Suprapubic skin (tissue), 4 donors: ENCODE measurements around the gene GRM7. TPM values are rescaled to one million over a fixed set of nuclear protein-coding genes. Genes with fewer than 3 reads are reported as not detected.

Experiments
- DNase-seq, 2 donors: peaks; one replicate each; pipeline ENCODE4 v3.0.0-alpha.2; 2019; ENCODE audit warnings: low spot score in 2 of 2
- H3K27ac ChIP-seq: fragments of 200-600 bp; sonication (generic); one replicate; pipeline ENCODE4 v1.5.1; 2019
- H3K27me3 ChIP-seq: fragments of 200-600 bp; sonication (generic); one replicate; pipeline ENCODE4 v1.5.1; 2019
- H3K36me3 ChIP-seq: fragments of 200-600 bp; sonication (generic); one replicate; pipeline ENCODE4 v1.5.1; 2019
- H3K4me1 ChIP-seq: fragments of 200-600 bp; sonication (generic); one replicate; pipeline ENCODE4 v1.5.1; 2019
- H3K4me3 ChIP-seq: fragments of 200-600 bp; sonication (generic); one replicate; pipeline ENCODE4 v1.5.1; 2019; ENCODE audit warnings: mild to moderate bottlenecking
- H3K9me3 ChIP-seq: fragments of 200-600 bp; sonication (generic); one replicate; pipeline ENCODE4 v1.5.1; 2019
- EP300 ChIP-seq: sonication (generic); formaldehyde crosslinking; IDR thresholded peaks from one replicate; pipeline ENCODE4 v1.6.1; 2017; ENCODE audit warnings: antibody characterized with exemption
- POLR2A ChIP-seq, 2 donors: fragments of 450-650 bp; IDR thresholded peaks; one replicate each; pipeline ENCODE4 v1.6.1; 2017; ENCODE audit warnings: antibody characterized with exemption in 2 of 2, mild to moderate bottlenecking in 2 of 2, moderate library complexity in 2 of 2
- POLR2AphosphoS5 ChIP-seq, 3 donors: sonication (generic); formaldehyde crosslinking; IDR thresholded peaks; one replicate each; pipeline ENCODE4 v1.6.1; 2017; ENCODE audit warnings: antibody characterized with exemption in 3 of 3
- WGBS: methylation state at CpG from one replicate; pipeline ENCODE4 v1.1.5; 2018; 5-methylcytosine and 5-hydroxymethylcytosine counted together
- total RNA-seq, 4 donors: library from RNA; depleted of rRNA; stranded (reverse); fragments of >200 nt; gene quantifications; one replicate each; pipeline ENCODE4 v1.1.0, GENCODE V29; 2016
- TF ChIP-seq, protein P1 (sequence below), 2 donors: fragments of 200-600 bp in 1 of 2; fragments of 450-650 bp in 1 of 2; sonication (generic) in 1 of 2; IDR thresholded peaks; one replicate each; pipeline ENCODE4 v1.5.1; 2016 to 2019; ENCODE audit warnings: antibody characterized with exemption in 2 of 2, mild to moderate bottlenecking in 1 of 2, moderate library complexity in 1 of 2

GRM7 gene
- total RNA-seq, 4 donors from 2014 or later: 0.21 to 0.48 TPM; not detected in 2

DNA sequence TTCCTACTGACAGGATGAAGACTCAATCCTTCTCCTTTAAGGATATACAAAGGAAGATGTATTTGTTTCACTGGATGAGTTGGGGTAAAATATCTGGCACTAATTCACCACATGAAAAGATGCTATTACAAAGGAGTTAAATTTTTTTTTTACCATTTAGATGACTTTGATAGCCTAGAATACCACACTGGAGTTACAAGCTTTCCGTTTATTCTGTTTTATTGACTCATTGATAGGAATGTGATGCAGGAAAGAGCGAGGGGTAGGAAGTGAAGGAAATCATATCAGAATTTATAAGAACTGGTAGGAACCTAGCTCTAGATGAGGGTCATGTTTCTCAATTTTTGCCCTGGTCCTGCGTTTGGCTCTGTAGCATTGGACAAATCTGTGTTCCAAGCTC lies 427.2 kb downstream of the GRM7 start:
- Histone ChIP-seq H3K27ac (no peak overlapping the region), H3K27me3 (no peaks in the 10 kb centered on the region), H3K9me3 (no peaks in the 10 kb centered on the region), H3K4me1 (no peaks in the 10 kb centered on the region), H3K36me3 (no peaks in the 10 kb centered on the region), H3K4me3 (no peak overlapping the region)
- no peak for DNase-seq
- TF ChIP-seq POLR2A (IDR thresholded peaks at IDR 0.05) (no peak), EP300 (no peak), POLR2AphosphoS5 (IDR thresholded peaks at IDR 0.05) (no peak)
- TF ChIP-seq, protein P1, sequence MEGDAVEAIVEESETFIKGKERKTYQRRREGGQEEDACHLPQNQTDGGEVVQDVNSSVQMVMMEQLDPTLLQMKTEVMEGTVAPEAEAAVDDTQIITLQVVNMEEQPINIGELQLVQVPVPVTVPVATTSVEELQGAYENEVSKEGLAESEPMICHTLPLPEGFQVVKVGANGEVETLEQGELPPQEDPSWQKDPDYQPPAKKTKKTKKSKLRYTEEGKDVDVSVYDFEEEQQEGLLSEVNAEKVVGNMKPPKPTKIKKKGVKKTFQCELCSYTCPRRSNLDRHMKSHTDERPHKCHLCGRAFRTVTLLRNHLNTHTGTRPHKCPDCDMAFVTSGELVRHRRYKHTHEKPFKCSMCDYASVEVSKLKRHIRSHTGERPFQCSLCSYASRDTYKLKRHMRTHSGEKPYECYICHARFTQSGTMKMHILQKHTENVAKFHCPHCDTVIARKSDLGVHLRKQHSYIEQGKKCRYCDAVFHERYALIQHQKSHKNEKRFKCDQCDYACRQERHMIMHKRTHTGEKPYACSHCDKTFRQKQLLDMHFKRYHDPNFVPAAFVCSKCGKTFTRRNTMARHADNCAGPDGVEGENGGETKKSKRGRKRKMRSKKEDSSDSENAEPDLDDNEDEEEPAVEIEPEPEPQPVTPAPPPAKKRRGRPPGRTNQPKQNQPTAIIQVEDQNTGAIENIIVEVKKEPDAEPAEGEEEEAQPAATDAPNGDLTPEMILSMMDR (IDR thresholded peaks at IDR 0.05): no peak
- 74% methylated on average over 3 of the region's 3 CpGs for WGBS

DNA sequence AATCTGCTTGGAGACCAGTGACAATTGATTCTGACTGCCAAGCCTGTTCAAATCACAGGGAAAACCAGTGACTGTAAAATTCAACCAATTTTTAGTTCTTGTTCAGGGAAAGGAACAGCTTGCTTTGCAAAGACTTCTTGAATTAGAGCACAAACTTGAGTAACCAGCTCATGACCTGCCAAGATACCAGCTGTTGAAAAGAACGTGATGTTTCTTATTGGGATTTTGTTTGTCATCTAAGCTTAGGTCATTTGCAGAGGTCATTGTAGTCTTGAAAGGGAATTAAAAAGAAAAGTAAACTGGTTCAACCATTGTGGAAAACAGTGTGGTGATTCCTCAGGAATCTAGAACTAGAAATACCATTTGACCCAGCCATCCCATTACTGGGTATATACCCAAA lies 428.2 kb downstream of the GRM7 start:
- no peak for DNase-seq
- TF ChIP-seq POLR2A (IDR thresholded peaks at IDR 0.05): no peak
- TF ChIP-seq POLR2AphosphoS5 (IDR thresholded peaks at IDR 0.05): no peak
- TF ChIP-seq, protein P1 (IDR thresholded peaks at IDR 0.05): no peak
- TF ChIP-seq EP300: no peak
- Histone ChIP-seq H3K27ac (no peak overlapping the region), H3K4me1 (no peaks in the 10 kb centered on the region), H3K4me3 (no peak overlapping the region), H3K36me3 (no peaks in the 10 kb centered on the region), H3K27me3 (no peaks in the 10 kb centered on the region), H3K9me3 (no peaks in the 10 kb centered on the region)
- 50% methylated on average over 1 of the region's 1 CpG for WGBS

DNA sequence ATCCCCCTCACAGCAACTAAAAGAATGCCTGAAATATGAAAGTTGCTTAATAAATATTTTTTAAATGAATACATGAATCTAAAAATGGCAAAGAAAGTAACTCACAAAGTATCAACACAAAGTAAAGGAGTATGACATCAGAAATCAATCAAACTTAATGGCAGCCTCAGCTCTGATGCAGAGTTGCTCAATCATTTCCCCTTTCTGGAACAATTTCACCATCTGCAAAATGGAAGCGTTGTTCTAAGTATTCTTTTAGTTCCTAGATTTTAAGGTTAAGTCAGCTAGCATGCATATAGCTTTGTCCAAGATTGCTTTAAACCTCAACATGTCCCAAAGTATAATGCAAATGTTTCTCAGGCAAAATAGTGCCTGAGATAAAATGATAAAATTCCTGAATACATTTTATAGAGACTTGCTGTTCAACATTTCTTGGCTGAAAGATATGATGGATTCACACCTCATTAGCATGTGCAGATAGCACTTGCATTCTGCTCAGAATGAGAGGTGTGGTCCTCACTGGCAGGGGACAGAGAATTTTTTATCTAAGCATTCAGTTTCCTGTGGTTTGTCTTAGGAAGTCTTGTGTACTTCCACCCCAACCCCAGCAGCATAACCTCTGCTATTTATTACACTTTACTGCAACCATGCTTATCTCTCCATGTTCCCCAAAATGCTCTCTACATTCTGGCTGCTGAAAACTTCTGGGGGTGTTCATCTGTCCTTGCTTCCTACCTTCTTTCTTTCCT lies 429.3 kb downstream of the GRM7 start:
- no peaks in the 10 kb centered on the region for H3K36me3 ChIP-seq
- no peak overlapping the region for H3K27ac ChIP-seq
- no peaks in the 10 kb centered on the region for H3K27me3 ChIP-seq
- TF ChIP-seq POLR2A (IDR thresholded peaks at IDR 0.05) (no peak), POLR2AphosphoS5 (IDR thresholded peaks at IDR 0.05) (no peak), EP300 (no peak)
- TF ChIP-seq, protein P1 (IDR thresholded peaks at IDR 0.05): no peak
- no peaks in the 10 kb centered on the region for H3K4me1 ChIP-seq
- H3K4me3 ChIP-seq: no peak overlapping the region
- 39% methylated on average over 1 of the region's 1 CpG for WGBS
- DNase-seq: no peak
- no peaks in the 10 kb centered on the region for H3K9me3 ChIP-seq

DNA sequence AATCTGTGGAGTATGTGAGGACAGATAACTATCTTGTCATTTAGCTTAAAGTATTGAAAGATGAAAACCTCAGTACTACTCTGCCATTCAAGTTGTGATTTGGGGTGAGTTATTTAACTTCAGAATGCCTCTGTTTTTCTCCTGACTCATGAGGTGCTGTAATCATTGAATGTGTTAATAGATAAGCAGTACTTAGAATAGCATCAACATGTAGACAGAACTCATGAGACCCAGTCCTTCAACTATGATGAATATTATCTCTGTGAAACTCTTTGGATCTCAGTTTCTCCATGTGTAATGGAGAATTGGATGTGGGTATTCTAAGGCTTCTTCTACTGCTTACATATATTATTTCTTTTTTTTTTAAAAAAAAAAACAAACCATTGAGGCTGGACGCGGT lies 431.4 kb downstream of the GRM7 start:
- Histone ChIP-seq H3K9me3 (no peaks in the 10 kb centered on the region), H3K4me3 (no peak overlapping the region), H3K36me3 (no peaks in the 10 kb centered on the region), H3K27ac (no peak overlapping the region), H3K27me3 (no peaks in the 10 kb centered on the region), H3K4me1 (no peaks in the 10 kb centered on the region)
- TF ChIP-seq EP300 (no peak), POLR2A (IDR thresholded peaks at IDR 0.05) (no peak), POLR2AphosphoS5 (IDR thresholded peaks at IDR 0.05) (no peak)
- TF ChIP-seq, protein P1 (IDR thresholded peaks at IDR 0.05): no peak
- WGBS: 96% methylated on average over 2 of the region's 2 CpGs
- DNase-seq: no peak

DNA sequence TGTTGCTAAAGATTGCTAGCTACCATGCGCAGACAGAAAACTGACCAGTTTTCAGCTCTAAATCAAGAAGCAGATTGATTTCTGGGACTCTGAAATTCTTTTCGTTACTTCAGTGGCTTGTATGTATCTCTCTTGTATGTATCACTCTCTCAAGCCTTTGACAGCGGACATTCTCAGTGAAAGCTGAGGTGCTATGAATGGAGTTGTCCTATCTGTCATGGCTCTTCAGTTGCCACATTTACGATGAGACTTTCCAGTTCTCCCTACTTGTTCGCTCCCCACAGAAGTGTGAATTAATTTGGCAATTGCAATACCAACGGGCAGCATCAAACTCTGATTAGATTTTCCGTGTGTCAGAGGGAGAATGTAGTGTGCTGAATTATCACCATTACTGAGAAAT lies 432.4 kb downstream of the GRM7 start:
- WGBS: 79% methylated on average over 7 of the region's 7 CpGs
- TF ChIP-seq EP300 (no peak), POLR2AphosphoS5 (IDR thresholded peaks at IDR 0.05) (no peak), POLR2A (IDR thresholded peaks at IDR 0.05) (no peak)
- TF ChIP-seq, protein P1 (IDR thresholded peaks at IDR 0.05): no peak
- no peak for DNase-seq
- Histone ChIP-seq H3K9me3 (no peaks in the 10 kb centered on the region), H3K4me1 (no peaks in the 10 kb centered on the region), H3K36me3 (no peaks in the 10 kb centered on the region), H3K4me3 (no peak overlapping the region), H3K27ac (no peak overlapping the region), H3K27me3 (no peaks in the 10 kb centered on the region)
